Stimulated activated CD4-positive, alpha-beta T cell treated with anti-CD3 and anti-CD28 coated beads, Interleukin-4, amount 100 ng/mL, for 48 hours (primary cell): ENCODE measurements around the gene SLC38A2.
"Not testable (repeated sequence)": the region's sequence is repeated elsewhere in the genome, so short reads cannot be mapped to it uniquely, and the experiment has no call there.

Source experiments
- DNase-seq, 2 donors: peaks; one replicate each; pipeline ENCODE4 v3.0.0-alpha.2; 2020; ENCODE audit warnings: low read depth in 2 of 2

Gene SLC38A2

GRCh38 chr12:46372544-46373300 is at the start of gene SLC38A2:
Gene SLC38A2 (minus strand): TSS chr12:46372773. CDS start chr12:46371293, 1,480 bp downstream.
- DNase-seq, result peak; percentile 95 to 98

- DNase-seq, result no peak
These were observed 47.1 kb upstream of the SLC38A2 start for GRCh38 chr12:46419675-46420074.

DNA sequence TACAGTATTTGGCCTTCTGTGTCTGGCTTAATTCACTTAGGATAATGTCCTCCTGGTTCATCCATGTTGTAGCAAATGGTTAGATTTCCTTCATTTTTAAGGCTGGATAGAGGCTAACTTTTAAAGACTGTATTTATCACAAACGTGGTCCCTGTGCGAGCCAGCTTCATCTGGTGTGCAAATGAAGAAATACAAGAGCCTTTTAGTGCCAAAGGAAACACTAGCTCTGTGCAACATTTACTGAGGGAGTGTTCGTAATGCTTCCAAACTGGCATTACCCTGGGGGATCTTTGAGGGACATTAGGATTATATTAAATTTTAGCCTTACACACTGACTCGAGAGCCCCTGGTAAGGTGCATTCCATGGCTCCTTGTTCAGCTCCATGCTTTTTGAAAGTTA is 43.0 kb upstream of the SLC38A2 start:
- no peak for DNase-seq

GRCh38 chr12:46414591-46415268 is 42.2 kb upstream of the SLC38A2 start:
- no peak for DNase-seq

DNA sequence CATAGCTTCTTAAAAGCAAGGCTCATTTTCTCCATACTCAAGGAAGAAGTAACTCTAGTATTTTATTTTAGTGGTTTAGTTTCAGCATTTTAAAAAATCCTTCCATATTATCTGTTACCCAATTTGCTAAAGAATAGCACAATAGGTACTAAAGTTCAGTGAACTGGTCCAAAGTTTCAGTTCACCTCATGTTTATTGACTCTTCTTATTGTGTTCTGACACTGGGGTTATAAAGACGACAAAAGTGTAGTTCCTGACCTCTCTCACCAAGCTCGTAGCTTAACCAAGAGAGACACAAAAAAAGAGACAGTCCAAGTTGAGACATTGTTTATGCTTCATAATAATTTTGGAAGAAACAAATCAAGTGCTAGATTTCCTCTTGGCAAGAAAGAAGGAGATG is 40.8 kb upstream of the SLC38A2 start:
- no peak for DNase-seq

DNA sequence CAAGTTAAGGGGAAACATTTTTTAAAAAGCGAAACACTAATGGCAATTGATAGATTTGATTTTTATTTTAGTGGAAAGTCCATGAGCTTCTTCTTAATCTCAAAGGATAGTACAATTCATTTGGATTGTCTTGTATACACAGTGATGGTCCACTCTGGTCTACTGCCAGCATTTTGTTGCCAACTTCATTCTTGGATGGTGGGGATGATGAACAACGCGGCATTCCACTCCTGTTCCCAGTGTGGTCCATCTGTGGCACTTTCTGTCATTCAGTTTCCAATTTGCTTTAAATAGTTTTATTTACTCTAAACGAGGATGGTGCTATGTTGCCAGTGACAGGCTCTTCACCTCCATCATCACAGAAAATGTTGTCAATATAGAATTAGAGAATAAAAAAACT is 40.3 kb upstream of the SLC38A2 start:
- no peak for DNase-seq

- no peak for DNase-seq
These were observed 37.9 kb upstream of the SLC38A2 start for GRCh38 chr12:46410495-46410894.

DNA sequence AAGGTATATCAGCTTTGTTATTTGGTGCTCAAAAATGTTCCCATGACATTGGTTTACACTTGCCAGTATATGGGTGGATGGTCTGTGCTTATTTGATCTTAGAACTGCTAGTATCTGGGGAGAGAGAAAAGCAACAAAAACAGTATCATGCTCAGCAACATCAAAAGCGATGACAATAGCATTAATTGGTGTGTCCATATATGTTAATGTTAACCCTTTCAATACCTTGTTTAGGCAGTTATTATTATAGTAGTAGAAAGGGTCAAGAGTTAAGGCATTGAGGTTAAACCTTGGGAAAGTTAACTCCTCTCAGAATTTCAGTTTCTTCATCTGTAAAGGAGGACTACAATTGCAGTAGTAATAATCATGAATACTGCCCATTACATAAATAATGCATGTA is 37.4 kb upstream of the SLC38A2 start:
- no peak for DNase-seq

GRCh38 chr12:46409342-46409741 is 36.8 kb upstream of the SLC38A2 start:
- DNase-seq, result no peak

GRCh38 chr12:46408441-46408840 is 35.9 kb upstream of the SLC38A2 start:
- DNase-seq, result no peak

DNA sequence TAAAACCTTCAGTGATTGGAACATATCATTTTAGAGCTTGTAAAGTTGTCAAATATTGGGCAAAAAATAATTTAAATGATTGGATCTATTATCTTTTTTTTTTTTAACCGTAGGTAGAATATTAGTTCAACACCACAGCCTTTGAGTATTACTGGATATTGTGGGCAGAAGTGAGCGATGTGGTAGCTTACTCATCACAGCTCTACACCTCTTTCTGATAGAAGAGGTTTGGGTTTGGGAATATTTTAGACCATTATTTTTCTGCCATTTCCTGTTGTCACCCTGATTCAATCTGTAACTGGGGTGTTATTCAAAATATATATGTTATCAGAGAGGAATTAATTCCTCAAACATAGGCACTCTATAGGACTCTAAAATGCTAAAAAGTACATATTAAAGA is 34.8 kb upstream of the SLC38A2 start:
- DNase-seq, result no peak

DNA sequence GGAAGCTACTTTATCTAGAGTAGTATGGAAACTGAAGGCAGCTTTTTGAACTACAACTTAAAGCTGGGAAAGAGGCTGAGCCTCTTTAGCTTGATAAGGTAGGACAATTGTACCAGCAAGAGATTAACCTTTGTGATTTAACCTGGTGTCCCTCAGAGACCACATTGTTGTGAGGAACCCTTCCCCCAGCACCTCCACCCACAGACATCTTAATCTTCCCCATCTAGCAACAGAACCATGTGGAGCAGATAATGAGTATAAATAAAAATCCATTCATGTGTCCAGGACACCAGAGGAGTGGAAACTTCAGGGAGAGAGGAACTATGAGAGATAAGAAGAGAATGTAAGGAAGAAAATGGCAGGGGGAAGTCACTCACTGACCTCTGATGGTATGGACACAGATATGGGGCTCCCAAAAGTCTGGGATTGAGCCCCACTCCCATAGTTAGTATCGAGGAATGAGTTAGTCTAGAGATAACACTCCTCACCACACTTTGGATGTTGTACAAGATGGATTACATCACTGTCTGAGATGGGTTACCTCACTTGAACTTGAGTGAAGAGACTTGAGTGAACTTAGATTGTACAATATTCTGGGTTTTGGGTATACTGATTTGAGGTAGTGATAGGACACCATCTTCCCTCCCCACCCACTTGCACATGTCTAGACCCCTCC is 33.9 kb upstream of the SLC38A2 start:
- no peak for DNase-seq

- no peak for DNase-seq
These were observed 32.2 kb upstream of the SLC38A2 start for GRCh38 chr12:46404733-46405132.

DNA sequence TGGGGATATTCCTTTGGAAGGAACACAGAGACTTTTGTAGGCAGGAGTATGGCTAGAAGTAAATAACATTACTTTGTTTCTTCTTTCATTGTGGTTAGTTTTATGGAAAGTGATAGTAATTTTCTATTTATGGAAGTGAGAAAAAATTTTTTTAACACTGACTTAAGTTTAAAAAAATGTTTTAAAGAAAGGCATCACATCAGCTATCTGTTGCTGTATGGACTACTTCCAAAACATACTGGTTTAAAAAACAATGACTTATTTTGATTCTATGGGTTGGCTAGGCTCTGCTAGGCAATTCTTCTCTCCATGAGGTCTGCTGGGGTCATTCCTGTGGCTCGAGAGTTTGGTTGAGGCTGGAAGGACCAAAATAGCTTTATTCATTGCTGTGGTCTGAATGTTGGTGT is 31.7 kb upstream of the SLC38A2 start:
- DNase-seq, result no peak

DNA sequence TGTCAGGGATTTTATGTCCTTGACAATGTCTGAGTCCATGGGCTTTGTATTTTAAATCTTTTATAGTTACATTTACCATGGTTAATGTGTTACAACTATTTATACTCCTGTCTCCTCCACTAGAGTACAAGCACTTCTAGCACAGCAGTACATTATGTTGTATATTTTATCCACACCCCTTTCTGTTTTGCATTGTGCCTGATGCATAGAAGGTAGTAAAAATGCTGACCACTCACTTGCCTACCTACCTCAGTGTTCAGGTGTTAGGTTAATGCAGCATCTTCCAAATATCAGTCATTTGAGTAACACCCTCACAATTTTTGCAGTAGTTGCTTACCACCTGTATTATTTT is 31.1 kb upstream of the SLC38A2 start:
- DNase-seq, result no peak

DNA sequence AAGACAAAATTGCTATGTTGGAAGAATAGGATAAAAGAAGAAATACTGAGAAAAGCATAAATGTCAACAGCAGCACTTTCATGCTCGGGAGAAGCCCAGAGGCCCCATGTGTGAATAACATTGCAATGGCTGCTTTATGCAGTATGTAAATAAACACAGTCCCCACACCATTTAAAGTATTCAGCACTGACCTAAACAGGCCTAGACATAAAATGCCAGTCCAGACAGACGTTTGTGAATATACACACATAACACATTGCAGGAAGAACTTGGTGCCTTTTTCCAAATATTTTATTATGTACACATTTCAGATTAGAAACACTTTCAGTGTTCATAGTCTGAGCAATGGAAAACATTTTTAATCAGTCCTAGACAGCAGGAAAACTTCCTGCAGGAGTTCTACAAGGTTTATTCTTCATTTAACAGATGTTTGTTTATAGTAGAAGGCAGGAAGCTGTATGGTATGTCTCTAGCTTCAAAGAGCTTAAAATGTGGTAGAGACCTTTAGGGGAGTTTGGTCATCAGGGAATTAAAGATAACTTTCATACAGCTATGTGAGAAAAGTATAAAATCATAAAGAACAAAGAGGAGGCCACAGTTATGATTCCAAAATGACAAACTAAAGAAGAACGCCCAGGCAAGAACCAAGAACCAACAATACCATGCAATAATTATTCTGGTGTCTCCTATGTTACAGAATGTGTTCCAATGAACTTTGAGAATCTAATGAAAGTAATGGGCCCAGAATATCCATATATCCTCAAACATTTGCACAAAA is 30.6 kb upstream of the SLC38A2 start:
- DNase-seq, result no peak

DNA sequence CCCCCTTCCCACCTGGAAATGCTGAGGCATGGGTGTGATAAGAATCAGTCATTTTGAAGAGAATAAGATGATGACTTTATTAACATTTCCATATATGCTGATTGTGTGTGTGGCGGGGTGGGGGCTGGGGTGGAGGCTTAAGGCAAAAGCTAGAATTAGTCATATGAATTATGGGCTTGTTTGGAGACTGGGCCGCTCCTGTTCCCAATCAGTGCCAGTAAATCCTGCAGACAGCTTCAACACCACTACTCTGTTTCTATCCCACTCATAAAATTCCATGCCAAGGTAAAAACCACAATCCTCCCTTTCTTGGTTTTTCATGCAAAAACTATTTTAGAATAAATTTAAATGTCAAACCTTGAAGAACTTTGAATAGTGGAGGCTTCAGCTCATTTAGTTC is 29.9 kb upstream of the SLC38A2 start:
- no peak for DNase-seq

GRCh38 chr12:46401662-46402061 is 29.1 kb upstream of the SLC38A2 start:
- DNase-seq, result no peak

DNA sequence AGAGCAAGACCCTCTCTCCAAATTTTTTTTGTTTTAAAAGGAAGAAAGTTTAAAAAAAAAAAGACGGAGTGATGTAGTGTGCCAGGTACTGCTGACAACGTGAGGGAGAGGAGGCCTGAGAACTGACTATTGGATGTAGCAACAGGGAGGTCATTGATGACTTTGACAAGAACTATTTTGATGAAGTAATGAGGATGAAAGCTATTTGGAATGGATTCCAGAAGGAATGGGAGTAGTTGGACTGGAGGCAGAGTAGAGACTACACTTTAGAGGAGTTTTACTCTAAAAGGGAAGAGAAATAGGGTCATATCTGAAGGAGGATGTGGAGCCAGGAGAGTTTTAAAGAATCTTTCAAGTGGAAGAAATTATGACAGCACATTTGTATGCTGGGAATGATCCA is 27.8 kb upstream of the SLC38A2 start:
- no peak for DNase-seq

DNA sequence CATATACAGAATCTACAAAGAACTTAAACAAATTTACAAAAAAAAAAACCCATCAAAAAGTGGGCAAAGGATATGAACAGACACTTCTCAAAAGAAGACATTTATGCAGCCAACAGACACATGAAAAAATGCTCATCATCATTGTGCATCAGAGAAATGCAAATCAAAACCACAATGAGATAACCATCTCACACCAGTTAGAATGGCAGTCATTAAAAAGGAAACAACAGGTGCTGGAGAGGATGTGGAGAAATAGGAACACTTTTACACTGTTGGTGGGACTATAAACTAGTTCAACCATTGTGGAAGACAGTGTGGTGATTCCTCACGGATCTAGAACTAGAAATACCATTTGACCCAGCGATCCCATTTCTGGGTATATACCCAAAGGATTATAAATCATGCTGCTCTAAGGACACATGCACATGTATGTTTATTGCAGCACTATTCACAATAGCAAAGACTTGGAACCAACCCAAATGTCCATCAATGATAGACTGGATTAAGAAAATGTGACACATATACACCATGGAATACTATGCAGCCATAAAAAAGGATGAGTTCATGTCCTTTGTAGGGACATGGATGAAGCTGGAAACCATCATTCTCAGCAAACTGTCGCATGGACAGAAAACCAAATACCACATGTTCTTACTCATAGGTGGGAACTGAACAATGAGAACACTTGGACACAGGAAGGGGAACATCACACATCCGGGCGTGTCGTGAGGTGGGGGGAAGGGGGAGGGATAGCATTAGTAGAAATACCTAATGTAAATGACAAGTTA is 27.1 kb upstream of the SLC38A2 start:
- not testable (repeated sequence) for DNase-seq

GRCh38 chr12:46396826-46397225 is 24.3 kb upstream of the SLC38A2 start:
- DNase-seq, result no peak
